Measurements from ENCODE around the gene HPSE2.

DNA sequence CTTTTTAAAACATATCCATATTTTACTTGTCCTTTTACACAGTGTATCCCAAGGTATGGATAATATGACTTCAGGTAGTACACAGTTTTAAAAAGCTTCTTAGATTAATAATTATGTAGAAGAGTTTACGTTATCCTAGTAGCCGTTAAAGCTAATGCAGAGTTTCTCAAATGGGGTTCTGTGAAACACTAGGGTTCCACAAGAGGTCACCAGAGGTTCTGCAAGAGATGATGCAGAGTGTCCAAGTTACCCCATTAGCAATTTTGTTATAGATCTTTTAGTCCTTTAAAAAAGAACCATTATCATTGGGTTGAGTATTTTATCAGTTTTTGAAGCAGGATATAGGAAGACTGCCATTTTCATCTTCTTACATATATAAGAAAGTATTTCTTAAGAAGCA, 490.0 kb downstream of the HPSE2 start:
- TF ChIP-seq GATA3 (IDR thresholded peaks at IDR 0.05; ENCODE audit: low read depth, low read length) (no peak), GATA2 (IDR thresholded peaks at IDR 0.05; ENCODE audit: low read depth, low read length) (no peak)

Measured in SH-SY5Y (cell line).